ENCODE data around the gene ADK.
"Not testable (repeated sequence)": the region's sequence is repeated elsewhere in the genome, so short reads cannot be mapped to it uniquely, and the experiment has no call there.

Gene ADK

DNA sequence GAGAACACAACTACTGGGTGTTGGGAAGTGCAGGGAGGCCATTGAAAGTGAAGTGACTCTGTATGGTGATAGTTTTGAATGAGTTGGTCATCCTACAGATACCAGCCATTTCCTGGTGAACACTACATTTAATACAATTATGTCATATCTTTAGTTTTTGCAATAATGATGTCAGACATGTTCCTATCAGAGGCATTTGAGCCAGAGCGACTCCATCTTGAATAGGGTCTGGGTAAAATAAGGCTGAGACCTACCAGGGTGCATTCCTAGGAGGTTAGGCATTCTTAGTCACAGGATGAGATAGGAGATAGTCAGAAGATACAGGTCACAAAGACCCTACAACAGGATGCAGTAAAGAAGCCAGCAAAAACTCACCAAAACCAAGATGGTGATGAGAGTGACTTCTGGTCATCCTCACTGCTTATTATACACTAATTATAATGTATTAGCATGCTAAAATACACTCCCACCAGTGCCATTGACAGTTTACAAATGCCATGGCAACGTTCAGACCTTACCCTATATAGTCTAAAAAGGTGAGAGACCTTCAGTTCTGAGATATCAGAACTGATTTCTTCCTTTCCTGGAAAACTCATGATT is 28.2 kb downstream of the ADK start:
- no peak for DNase-seq (ENCODE audit: low read depth in 2 of 2)

GRCh38 chr10:74186678-74187077 is 35.7 kb downstream of the ADK start:
- DNase-seq (ENCODE audit: low read depth in 2 of 2), result no peak

GRCh38 chr10:74187237-74187636 is 36.2 kb downstream of the ADK start:
- no peak for DNase-seq (ENCODE audit: low read depth in 2 of 2)

- DNase-seq (ENCODE audit: low read depth in 2 of 2), result not testable (repeated sequence)
Observed at GRCh38 chr10:74188617-74189016, 37.6 kb downstream of the ADK start.

DNA sequence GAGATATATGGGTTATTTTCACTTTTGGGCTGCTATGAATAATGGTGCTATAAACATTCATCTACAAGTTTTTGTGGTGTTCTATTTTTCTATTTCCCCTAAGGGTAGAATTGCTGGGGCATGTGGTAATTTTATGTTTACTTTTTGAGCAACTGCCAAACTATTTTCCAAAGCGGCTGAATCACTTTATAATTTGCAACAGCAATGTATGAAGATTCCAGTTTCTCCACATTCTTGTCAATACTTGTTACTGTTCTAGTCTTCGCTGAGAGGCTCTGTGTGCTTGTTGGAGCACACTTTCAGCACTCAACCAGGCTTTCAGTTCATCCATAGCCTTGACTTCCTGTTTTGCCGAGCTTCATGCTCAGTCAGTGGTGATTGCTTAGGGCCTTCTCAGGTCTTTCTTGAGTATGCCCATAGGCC is 39.0 kb downstream of the ADK start:
- DNase-seq (ENCODE audit: low read depth in 2 of 2), result no peak

- DNase-seq (ENCODE audit: low read depth in 2 of 2), result no peak
Observed at GRCh38 chr10:74190494-74190893, 39.5 kb downstream of the ADK start.

GRCh38 chr10:74194545-74194944 is 43.5 kb downstream of the ADK start:
- no peak for DNase-seq (ENCODE audit: low read depth in 2 of 2)

- DNase-seq (ENCODE audit: low read depth in 2 of 2), result no peak
Observed at GRCh38 chr10:74194999-74195398, 44.0 kb downstream of the ADK start.

DNA sequence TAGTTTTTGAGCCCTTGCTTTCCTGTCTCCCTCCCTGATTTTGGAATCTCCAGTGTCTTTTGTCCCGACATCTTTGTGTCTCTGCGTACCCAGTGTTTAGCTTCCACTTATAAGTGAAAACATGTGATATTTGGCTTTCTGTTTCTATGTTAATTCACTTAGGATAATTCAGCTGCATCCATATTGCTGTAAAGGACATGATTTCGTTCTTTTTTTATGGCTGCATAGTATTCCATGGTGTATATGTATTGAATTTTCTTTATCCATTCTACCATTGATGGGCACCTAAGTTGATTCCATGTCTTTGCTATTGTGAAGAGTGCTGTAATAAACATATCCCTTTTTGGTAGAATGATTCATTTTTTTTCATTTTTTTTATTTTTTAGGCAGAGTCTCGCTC is 48.3 kb downstream of the ADK start:
- no peak for DNase-seq (ENCODE audit: low read depth in 2 of 2)

DNA sequence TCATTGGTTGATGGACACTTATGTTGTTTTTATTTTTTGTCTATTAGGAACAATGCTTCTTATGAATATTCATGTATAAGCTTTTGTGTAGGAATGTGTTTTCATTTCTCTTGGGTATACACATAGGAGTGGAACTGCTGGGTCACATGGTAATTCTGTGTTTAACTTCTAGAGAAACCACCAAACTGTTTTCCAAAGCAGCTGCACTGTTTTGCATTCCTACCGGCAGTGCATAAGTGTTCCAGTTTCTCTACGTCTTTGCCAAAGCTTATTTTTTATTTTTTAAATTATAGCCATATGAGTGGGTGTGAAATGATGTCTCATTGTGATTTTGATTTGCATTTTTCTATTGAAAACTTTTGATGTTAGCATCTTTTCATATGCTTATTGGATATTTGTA is 51.3 kb downstream of the ADK start:
- DNase-seq (ENCODE audit: low read depth in 2 of 2), result no peak

- DNase-seq (ENCODE audit: low read depth in 2 of 2), result no peak
Observed at GRCh38 chr10:74206746-74207145, 55.7 kb downstream of the ADK start.

DNA sequence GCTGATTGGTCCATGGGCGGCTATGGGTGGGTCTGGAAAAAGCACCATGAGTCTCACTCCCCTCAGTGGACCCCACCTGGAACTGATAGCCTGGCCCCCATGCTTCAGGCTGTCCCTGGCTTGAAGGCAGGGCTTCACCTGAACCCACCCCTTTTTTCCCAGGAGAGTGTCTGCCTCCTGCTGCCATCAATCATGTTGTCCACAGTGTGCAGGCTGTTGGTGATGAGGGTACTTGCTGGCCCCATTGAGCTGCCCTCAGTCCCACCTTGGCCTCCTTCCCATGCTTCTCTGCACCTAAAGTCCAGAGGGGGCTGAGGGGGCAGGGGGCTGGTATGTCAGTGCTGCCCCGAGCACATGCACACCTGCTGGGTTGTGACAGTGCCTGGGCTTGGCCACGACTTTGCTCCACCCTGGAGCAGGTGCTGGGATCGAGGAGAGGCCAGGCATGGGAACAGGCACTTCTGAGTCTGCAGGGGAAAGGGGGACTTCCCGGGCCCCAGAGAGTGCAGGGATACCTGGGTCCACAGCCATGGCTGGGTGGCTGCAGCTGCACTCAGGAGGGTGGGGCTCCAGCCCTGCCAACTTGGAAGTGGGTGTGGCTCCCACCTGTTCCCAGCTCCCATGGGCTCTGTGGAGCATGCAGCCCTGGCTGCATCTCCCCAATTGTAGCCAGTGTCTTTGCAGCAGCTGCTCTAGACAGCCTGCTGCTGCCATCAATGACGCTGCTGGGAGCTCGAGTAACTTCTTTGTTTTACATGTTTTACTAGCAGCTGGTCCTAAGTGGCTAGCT is 56.9 kb downstream of the ADK start:
- DNase-seq (ENCODE audit: low read depth in 2 of 2), result no peak

GRCh38 chr10:74208997-74209396 is 58.0 kb downstream of the ADK start:
- DNase-seq (ENCODE audit: low read depth in 2 of 2), result no peak

- DNase-seq (ENCODE audit: low read depth in 2 of 2), result no peak
Observed at GRCh38 chr10:74213019-74213418, 62.0 kb downstream of the ADK start.

- no peak for DNase-seq (ENCODE audit: low read depth in 2 of 2)
Observed at GRCh38 chr10:74213571-74214162, 62.6 kb downstream of the ADK start.

DNA sequence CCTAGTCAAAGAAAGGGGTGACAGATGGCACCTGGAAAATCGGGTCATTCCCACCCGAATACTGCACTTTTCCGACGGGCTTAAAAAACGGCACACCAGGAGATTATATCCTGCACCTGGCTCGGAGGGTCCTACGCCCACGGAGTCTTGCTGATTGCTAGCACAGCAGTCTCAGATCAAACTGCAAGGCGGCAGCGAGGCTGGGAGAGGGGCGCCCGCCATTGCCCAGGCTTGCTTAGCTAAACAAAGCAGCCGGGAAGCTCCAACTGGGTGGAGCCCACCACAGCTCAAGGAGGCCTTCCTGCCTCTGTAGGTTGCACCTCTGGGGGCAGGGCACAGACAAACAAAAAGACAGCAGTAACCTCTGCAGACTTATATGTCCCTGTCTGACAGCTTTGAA is 66.1 kb downstream of the ADK start:
- DNase-seq (ENCODE audit: low read depth in 2 of 2), result not testable (repeated sequence)

GRCh38 chr10:74222467-74222866 is 71.4 kb downstream of the ADK start:
- not testable (repeated sequence) for DNase-seq (ENCODE audit: low read depth in 2 of 2)

- DNase-seq (ENCODE audit: low read depth in 2 of 2), result no peak
Observed at GRCh38 chr10:74223755-74224529, 72.9 kb downstream of the ADK start.

GRCh38 chr10:74227697-74228424 is 76.8 kb downstream of the ADK start:
- DNase-seq (ENCODE audit: low read depth in 2 of 2), result no peak

DNA sequence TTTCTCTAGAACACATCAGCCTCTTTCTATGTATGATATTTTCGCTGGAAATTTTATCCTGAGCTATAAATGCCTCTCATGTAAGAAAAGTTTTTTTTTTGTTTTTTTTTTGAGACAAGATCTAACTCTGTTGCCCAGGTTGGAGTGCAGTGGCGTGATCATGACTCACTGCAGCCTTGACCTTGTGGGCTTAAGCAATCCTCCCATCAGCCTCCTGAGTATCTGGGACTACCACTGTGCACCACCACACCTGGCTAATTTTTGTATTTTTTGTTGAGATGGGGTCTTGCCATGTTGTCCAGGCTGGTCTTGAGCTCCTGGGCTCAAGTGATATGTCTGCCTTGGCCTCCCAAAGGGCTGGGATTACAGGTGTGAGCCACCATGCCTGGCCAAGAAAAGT is 80.4 kb downstream of the ADK start:
- no peak for DNase-seq (ENCODE audit: low read depth in 2 of 2)

DNA sequence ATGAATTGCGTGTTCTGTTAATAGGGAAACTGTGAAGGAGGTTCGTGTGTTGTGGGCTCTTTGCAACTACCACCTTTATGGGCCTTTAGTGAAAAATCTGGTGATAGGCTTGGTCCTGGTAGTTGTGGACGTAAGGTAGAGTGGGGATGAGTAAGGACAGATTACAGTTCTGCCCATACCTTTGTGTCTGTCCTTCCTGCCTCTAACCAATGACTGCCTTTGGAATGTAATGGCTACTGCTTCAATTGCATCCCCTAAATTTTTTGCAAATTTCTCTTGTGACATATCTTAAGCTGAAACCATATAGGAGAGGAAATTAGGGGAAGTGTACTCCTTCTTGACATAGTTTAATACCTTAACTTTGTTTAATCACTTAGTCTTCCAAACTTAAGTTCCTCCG is 82.3 kb downstream of the ADK start:
- DNase-seq (ENCODE audit: low read depth in 2 of 2), result no peak

GRCh38 chr10:74234569-74234968 is 83.5 kb downstream of the ADK start:
- DNase-seq (ENCODE audit: low read depth in 2 of 2), result no peak

Measured in stimulated activated CD4-positive, alpha-beta T cell treated with anti-CD3 and anti-CD28 coated beads, Interleukin-4, amount 100 ng/mL, for 48 hours (primary cell).